CD4-positive, alpha-beta T cell (primary cell): ENCODE results near the gene PARD3B. TPM values are rescaled to one million over a fixed set of nuclear protein-coding genes. Genes with fewer than 3 reads are reported as not detected.

Experiments used
- ATAC-seq: fragments of 200-7000 bp; cut with Tn5 transposase; one replicate; pipeline ENCODE4 v1.10.0; 2022; ENCODE audit warnings: mild to moderate bottlenecking; ENCODE audit not compliant: poor library complexity
- CTCF ChIA-PET: fragments of 350-600 bp; sonication (Branson Sonifier 250); formaldehyde crosslinking; loops from one replicate; lab custom pipeline; 2021; ENCODE audit warnings: antibody characterized with exemption, inconsistent platforms; lab: Charles Lee
- POLR2A ChIA-PET: fragments of 350-600 bp; sonication (Branson Sonifier 250); formaldehyde crosslinking; loops from one replicate; lab custom pipeline; 2021; ENCODE audit warnings: antibody characterized with exemption, inconsistent platforms; lab: Charles Lee
- DNase-seq, 14 experiments: peaks; one replicate each; pipeline ENCODE4 v3.0.0-alpha.2; 2013 to 2020; ENCODE audit warnings: mixed read lengths in 2 of 14
- H3K27ac ChIP-seq, 2 donors: one replicate each; pipeline versions ENCODE4 v1.5.1 to v1.7.0; 2013; ENCODE audit warnings: low read length in 2 of 2, low read depth in 1 of 2, mild to moderate bottlenecking in 1 of 2
- H3K27me3 ChIP-seq, 2 experiments: 1 replicate in 1 of 2; 2 replicates in 1 of 2; pipeline versions ENCODE4 v1.6.1 to v1.7.0; 2013; ENCODE audit warnings: low read length in 2 of 2, control low read depth in 1 of 2, mild to moderate bottlenecking in 1 of 2, moderate library complexity in 1 of 2; ENCODE audit not compliant: insufficient read depth in 2 of 2, control insufficient read depth in 1 of 2
- H3K36me3 ChIP-seq: one replicate; pipeline ENCODE4 v1.6.1; 2013; ENCODE audit warnings: low read length, control low read depth; ENCODE audit not compliant: insufficient read depth
- H3K4me1 ChIP-seq: one replicate; pipeline ENCODE4 v1.6.1; 2013; ENCODE audit warnings: low read length, control low read depth; ENCODE audit not compliant: insufficient read depth
- H3K4me3 ChIP-seq: one replicate; pipeline ENCODE4 v1.5.1; 2013; ENCODE audit warnings: mild to moderate bottlenecking, low read length, moderate library complexity
- H3K9me3 ChIP-seq, 2 experiments: 1 replicate in 1 of 2; 2 replicates in 1 of 2; pipeline versions ENCODE4 v1.6.1 to v1.7.0; 2013; ENCODE audit warnings: low read length in 2 of 2, mild to moderate bottlenecking in 2 of 2, control low read depth in 1 of 2, moderate library complexity in 1 of 2; ENCODE audit not compliant: control insufficient read depth in 1 of 2, insufficient read depth in 1 of 2
- H3K27ac Mint-ChIP-seq: one replicate; pipeline ENCODE4 v1.8.0; 2020; ENCODE audit warnings: mixed read lengths
- H3K27me3 Mint-ChIP-seq: one replicate; pipeline ENCODE4 v1.8.0; 2021; ENCODE audit warnings: mixed read lengths
- H3K36me3 Mint-ChIP-seq: one replicate; pipeline ENCODE4 v1.8.0; 2021; ENCODE audit warnings: low read depth, mixed read lengths
- H3K4me1 Mint-ChIP-seq: one replicate; pipeline ENCODE4 v1.8.0; 2021; ENCODE audit warnings: low read depth, mixed read lengths
- H3K4me3 Mint-ChIP-seq: one replicate; pipeline ENCODE4 v1.8.0; 2020; ENCODE audit warnings: mild to moderate bottlenecking, mixed read lengths
- H3K9me3 Mint-ChIP-seq: one replicate; pipeline ENCODE4 v1.8.0; 2020; ENCODE audit warnings: mixed read lengths
- CTCF ChIP-seq: fragments of 200-600 bp; IDR thresholded peaks from one replicate; pipeline ENCODE4 v1.8.0; 2022; ENCODE audit warnings: antibody characterized with exemption, mild to moderate bottlenecking
- intact Hi-C, 2 experiments: fragments of 100-400 bp; cut with DNase I in 1 of 2; cut with micrococcal nuclease in 1 of 2; formaldehyde crosslinking; loops; one replicate each; pipeline versions ENCODE4 v1.15.1 to v1.9.0; 2023 to 2025; cut with DNase I, micrococcal nuclease
- total RNA-seq, 174 experiments: library from RNA in 2 of 174; stranded (reverse) in 2 of 174; gene quantifications; one replicate each; pipeline ENCODE4 v1.2.3 and lab custom pipeline; 2021 to 2026

Gene PARD3B
- total RNA-seq, 2 experiments from 2014 or later = 0.87 to 1.9 TPM

GRCh38 chr2:205580212-205580987, 1035.1 kb downstream of the PARD3B start:
- Histone ChIP-seq H3K4me1 (no peaks in the 10 kb centered on the region), H3K36me3 (no peaks in the 10 kb centered on the region), H3K27ac (no peak overlapping the region), H3K9me3 (no peaks in the 10 kb centered on the region), H3K27me3 (no peaks in the 10 kb centered on the region), H3K4me3 (no peak overlapping the region)
- H3K27me3 Mint-ChIP-seq = no peaks in the 10 kb centered on the region
- POLR2A ChIA-PET = no interaction called here
- intact Hi-C loops = no loop called here
- CTCF ChIA-PET = no interaction called here
- DNase-seq (no peak), ATAC-seq (no peak)
- H3K9me3 Mint-ChIP-seq = peaks cover 6% of the 10 kb centered on the region
- H3K36me3 Mint-ChIP-seq = no peaks in the 10 kb centered on the region
- no peaks in the 10 kb centered on the region for H3K4me1 Mint-ChIP-seq
- TF ChIP-seq CTCF = no peak
- no peak overlapping the region for H3K4me3 Mint-ChIP-seq
- no peak overlapping the region for H3K27ac Mint-ChIP-seq

DNA sequence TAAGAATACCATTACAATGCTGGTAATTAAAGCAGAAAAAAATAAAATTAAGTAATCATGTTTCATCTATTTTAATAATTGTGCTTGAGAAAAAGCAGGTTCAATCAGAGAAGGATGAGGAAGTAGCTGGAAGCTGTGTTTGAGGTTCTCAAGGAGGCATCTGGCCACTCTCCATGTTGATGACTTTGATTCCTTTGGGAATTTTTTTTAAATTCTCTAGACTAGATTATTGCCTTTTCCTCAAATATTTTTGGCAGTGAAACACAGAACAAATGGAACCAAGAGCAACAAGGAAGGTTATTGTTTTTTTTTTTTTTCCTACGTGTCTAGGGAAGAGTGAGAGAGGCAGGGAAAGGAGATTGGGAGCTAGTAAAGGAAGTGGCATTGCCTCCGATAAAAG, 1037.1 kb downstream of the PARD3B start:
- no peaks in the 10 kb centered on the region for H3K36me3 Mint-ChIP-seq
- no peak overlapping the region for H3K4me3 Mint-ChIP-seq
- intact Hi-C loops = no loop called here
- Histone ChIP-seq H3K4me3 (no peak overlapping the region), H3K27me3 (no peaks in the 10 kb centered on the region), H3K27ac (no peak overlapping the region), H3K4me1 (no peaks in the 10 kb centered on the region), H3K9me3 (no peaks in the 10 kb centered on the region), H3K36me3 (no peaks in the 10 kb centered on the region)
- ATAC-seq = no peak
- H3K9me3 Mint-ChIP-seq = no peaks in the 10 kb centered on the region
- no peaks in the 10 kb centered on the region for H3K4me1 Mint-ChIP-seq
- H3K27ac Mint-ChIP-seq = no peak overlapping the region
- TF ChIP-seq CTCF = no peak
- ChIA-PET CTCF (no interaction called here), POLR2A (no interaction called here)
- DNase-seq = no peak
- no peaks in the 10 kb centered on the region for H3K27me3 Mint-ChIP-seq

GRCh38 chr2:205585449-205586383, 1040.4 kb downstream of the PARD3B start:
- POLR2A ChIA-PET = no interaction called here

More at GRCh38 chr2:205585449-205586383, 1040.4 kb downstream of the PARD3B start:
- no peaks in the 10 kb centered on the region for H3K36me3 ChIP-seq
- Mint-ChIP-seq H3K4me3 (no peak overlapping the region), H3K9me3 (no peaks in the 10 kb centered on the region), H3K4me1 (no peaks in the 10 kb centered on the region), H3K36me3 (no peaks in the 10 kb centered on the region), H3K27ac (no peak overlapping the region), H3K27me3 (no peaks in the 10 kb centered on the region)
- H3K27ac ChIP-seq = no peak overlapping the region
- no peak overlapping the region for H3K4me3 ChIP-seq
- DNase-seq = no peak
- no peak for ATAC-seq
- CTCF ChIA-PET = no interaction called here
- peaks cover 0 to 5% of the 10 kb centered on the region in 2 experiments for H3K27me3 ChIP-seq
- TF ChIP-seq CTCF = no peak
- intact Hi-C loops = no loop called here
- no peaks in the 10 kb centered on the region for H3K9me3 ChIP-seq
- H3K4me1 ChIP-seq = no peaks in the 10 kb centered on the region
